ENCODE data around the gene CHST1. TPM values are rescaled to one million over a fixed set of nuclear protein-coding genes. Genes with fewer than 3 reads are reported as not detected.

The CHST1 gene
- total and polyA plus RNA-seq, 9 donors: 3.4 to 12.9 (median 7.6) TPM

DNA sequence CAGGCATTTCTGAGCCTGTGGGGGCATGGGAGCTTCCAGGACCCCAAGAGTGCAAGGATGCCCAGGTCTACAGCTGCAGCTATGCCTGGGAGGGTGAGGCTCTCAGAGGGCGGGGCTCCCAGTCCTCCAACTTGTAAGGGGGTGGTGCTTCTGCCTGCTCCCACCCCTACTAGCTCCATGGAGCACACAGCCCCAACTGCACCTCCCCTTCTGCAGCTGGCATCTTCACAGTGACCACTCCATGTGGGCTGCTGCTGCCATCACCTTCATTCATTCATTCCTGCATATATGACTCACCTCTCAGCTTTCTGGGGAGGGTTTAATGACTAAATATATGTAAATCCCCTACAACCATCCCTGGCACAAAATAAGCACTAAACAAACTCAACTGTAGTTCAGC lies 43.8 kb downstream of the CHST1 start:
- intact Hi-C loops (cut with DNase I): no loop called here
- no peak for DNase-seq
- H3K36me3 ChIP-seq: no peaks in the 10 kb centered on the region
- TF ChIP-seq, protein P1, sequence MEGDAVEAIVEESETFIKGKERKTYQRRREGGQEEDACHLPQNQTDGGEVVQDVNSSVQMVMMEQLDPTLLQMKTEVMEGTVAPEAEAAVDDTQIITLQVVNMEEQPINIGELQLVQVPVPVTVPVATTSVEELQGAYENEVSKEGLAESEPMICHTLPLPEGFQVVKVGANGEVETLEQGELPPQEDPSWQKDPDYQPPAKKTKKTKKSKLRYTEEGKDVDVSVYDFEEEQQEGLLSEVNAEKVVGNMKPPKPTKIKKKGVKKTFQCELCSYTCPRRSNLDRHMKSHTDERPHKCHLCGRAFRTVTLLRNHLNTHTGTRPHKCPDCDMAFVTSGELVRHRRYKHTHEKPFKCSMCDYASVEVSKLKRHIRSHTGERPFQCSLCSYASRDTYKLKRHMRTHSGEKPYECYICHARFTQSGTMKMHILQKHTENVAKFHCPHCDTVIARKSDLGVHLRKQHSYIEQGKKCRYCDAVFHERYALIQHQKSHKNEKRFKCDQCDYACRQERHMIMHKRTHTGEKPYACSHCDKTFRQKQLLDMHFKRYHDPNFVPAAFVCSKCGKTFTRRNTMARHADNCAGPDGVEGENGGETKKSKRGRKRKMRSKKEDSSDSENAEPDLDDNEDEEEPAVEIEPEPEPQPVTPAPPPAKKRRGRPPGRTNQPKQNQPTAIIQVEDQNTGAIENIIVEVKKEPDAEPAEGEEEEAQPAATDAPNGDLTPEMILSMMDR (IDR thresholded peaks at IDR 0.05): no peak
- TF ChIP-seq EP300 (IDR thresholded peaks at IDR 0.05) (no peak), POLR2A (IDR thresholded peaks at IDR 0.05) (no peak)
- H3K4me3 ChIP-seq: no peak overlapping the region
- H3K27me3 ChIP-seq: no peaks in the 10 kb centered on the region
- H3K9me3 ChIP-seq: peaks cover 0 to 9% of the 10 kb centered on the region in 2 donors
- H3K4me1 ChIP-seq (ENCODE audit: insufficient read depth): no peaks in the 10 kb centered on the region
- H3K27ac ChIP-seq: no peak overlapping the region
- WGBS, 3 donors: 27 to 67% (median 53%) methylated on average over 1 of the region's 1 CpG

DNA sequence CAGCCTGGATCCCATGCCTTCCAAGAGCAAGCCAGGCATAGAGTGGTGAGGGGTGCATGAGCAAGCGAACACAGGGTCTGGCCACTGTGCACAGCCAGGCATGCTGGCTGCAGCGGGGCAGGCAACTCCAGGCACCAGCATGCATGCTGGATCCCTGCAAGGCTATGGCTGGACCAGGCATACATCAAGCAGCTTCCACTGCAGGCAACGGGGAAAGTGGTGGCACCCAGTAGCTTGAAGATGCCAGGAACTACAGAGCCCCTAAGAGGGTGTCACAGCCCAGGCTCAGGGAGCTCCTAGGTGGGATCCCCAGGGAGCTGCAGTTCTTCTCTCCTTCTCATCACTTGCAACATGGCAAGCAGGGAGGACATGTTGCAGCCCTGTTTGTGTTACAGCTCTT lies 45.2 kb downstream of the CHST1 start:
- intact Hi-C loops (cut with DNase I): no loop called here
- Histone ChIP-seq H3K9me3 (peaks cover 0 to 9% of the 10 kb centered on the region in 2 donors), H3K27me3 (no peaks in the 10 kb centered on the region), H3K36me3 (no peaks in the 10 kb centered on the region), H3K27ac (no peak overlapping the region), H3K4me3 (no peak overlapping the region), H3K4me1 (ENCODE audit: insufficient read depth) (no peaks in the 10 kb centered on the region)
- 84 to 94% (median 85%) methylated on average over 2 to 3 of the region's 3 CpGs for WGBS, 3 donors
- DNase-seq: no peak
- no peak for TF ChIP-seq POLR2A (IDR thresholded peaks at IDR 0.05)
- TF ChIP-seq EP300 (IDR thresholded peaks at IDR 0.05): no peak
- TF ChIP-seq, protein P1 (IDR thresholded peaks at IDR 0.05): no peak

DNA sequence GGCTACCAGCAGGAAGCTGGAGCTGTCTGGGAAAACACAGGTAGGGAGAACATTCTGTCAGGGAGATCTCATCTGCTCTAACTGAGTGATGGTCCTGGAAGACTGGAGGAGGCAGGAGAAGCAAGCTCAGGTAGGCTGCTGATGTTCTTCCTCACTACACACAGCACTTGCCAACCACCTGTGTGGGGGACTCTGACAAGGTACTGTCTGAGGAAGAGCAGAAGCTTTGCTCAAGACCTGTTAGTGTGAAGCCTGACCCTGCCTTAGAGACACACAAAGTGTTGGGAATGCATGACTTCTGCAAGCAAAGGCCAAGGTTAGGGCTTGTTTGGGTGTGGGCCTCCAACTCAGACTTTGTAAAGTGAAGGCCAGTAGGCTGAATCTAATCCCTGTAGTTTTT lies 46.5 kb downstream of the CHST1 start:
- Histone ChIP-seq H3K4me3 (no peak overlapping the region), H3K4me1 (ENCODE audit: insufficient read depth) (no peaks in the 10 kb centered on the region), H3K27me3 (no peaks in the 10 kb centered on the region), H3K27ac (no peak overlapping the region), H3K9me3 (peaks cover 0 to 9% of the 10 kb centered on the region in 2 donors), H3K36me3 (no peaks in the 10 kb centered on the region)
- TF ChIP-seq EP300 (IDR thresholded peaks at IDR 0.05): no peak
- intact Hi-C loops (cut with DNase I): no loop called here
- no peak for DNase-seq

DNA sequence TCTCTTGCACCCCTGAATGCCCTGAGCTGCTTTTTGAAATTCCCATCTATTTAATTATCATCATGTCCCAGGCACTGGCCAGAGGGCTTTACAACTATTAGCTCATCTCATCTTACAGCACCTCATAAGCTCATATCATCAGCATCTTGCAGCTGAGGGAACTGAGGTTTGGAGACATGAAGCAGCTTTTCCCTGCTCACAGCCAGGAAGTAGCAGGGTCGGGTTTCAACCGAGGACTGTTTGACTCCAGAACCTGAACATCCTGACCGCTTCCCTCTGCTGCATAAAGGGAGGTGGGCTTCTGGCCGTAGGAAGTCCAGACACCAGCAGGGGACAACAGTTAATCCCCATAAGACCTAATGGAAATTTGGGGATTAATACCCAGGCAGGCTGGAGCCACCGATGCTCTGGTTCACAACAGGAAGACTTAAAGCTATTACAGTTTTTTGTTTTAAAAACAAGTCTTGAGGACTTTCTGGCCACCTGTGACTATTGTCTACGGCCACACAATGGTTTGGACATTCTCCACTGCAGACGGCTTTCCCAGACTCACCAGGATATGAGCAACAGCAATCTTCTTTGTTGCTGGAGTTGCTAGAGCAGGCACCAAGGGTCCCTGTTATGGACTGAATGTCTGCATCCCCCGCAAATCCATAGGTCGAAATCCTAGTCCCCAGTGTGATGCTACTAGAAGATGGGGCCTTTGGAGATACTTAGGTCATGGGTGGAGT lies 47.4 kb downstream of the CHST1 start:
- peaks cover 0 to 9% of the 10 kb centered on the region in 2 donors for H3K9me3 ChIP-seq
- no peaks in the 10 kb centered on the region for H3K4me1 ChIP-seq (ENCODE audit: insufficient read depth)
- H3K27me3 ChIP-seq: no peaks in the 10 kb centered on the region
- 51 to 62% (median 56%) methylated on average over 9 of the region's 9 CpGs for WGBS, 3 donors
- no peak for DNase-seq
- no peak overlapping the region for H3K27ac ChIP-seq
- H3K4me3 ChIP-seq: no peak overlapping the region
- TF ChIP-seq POLR2A (IDR thresholded peaks at IDR 0.05) (no peak), EP300 (IDR thresholded peaks at IDR 0.05) (no peak)
- TF ChIP-seq, protein P1 (IDR thresholded peaks at IDR 0.05): no peak
- H3K36me3 ChIP-seq: no peaks in the 10 kb centered on the region
- intact Hi-C loops (cut with DNase I): no loop called here

DNA sequence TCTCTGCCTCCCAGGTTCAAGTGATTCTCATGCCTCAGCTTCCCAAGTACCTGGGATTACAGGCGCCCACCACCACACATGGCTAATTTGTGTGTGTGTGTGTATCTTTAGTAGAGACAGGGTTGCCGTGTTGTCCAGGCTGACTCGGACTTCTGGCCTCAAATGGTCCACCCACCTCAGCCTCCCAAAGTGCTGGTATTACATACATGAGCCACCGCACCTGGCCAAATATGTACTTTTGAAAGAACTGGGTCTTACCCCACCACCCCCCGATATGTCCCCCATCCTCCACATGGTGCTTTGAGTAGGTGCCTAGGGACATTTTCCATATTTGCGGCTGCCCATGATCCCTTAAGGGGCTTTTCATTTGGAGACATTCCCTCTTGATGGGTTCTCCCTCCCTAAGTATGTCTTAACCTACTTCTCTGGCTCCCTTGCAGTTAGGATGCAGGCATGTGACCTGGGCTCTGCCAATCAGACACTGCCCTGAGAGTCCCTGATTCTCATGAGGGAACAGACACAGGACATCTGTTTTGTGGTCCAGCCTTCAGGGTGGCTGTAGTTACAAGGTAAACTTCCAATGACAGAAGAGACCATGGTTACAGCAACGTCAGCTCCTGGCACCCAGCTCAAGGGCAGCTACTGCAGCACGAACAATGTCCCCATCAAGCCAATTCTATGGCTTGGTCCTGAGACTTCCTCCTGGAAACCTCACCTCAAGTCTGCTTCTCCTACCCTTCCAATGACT lies 48.4 kb downstream of the CHST1 start:
- Histone ChIP-seq H3K4me1 (ENCODE audit: insufficient read depth) (no peaks in the 10 kb centered on the region), H3K9me3 (peaks cover 0 to 9% of the 10 kb centered on the region in 2 donors), H3K4me3 (no peak overlapping the region), H3K27ac (no peak overlapping the region), H3K27me3 (no peaks in the 10 kb centered on the region), H3K36me3 (no peaks in the 10 kb centered on the region)
- 85 to 91% (median 87%) methylated on average over 8 of the region's 8 CpGs for WGBS, 3 donors
- no peak for DNase-seq
- TF ChIP-seq, protein P1 (IDR thresholded peaks at IDR 0.05): no peak
- TF ChIP-seq POLR2A (IDR thresholded peaks at IDR 0.05): no peak
- intact Hi-C loops (cut with DNase I): no loop called here

Data from ovary (tissue), 9 donors.